GM19324 (cell line): ENCODE results near the gene CD22.
"Not testable (repeated sequence)": the region's sequence is repeated elsewhere in the genome, so short reads cannot be mapped to it uniquely, and the experiment has no call there.

ENCODE experiments used
- ATAC-seq: cut with Tn5 transposase; IDR thresholded peaks from one replicate; pipeline ENCODE4 v1.9.1; 2021; ENCODE audit warnings: mild to moderate bottlenecking, moderate library complexity; ENCODE audit not compliant: unreplicated experiment, low FRiP score

CD22 gene

GRCh38 chr19:35328851-35329285 is at the start of gene CD22:
Gene CD22, plus strand, starts transcription at chr19:35329187. Its CDS starts 2,854 bp downstream, at chr19:35332041.
- no peak for ATAC-seq

DNA sequence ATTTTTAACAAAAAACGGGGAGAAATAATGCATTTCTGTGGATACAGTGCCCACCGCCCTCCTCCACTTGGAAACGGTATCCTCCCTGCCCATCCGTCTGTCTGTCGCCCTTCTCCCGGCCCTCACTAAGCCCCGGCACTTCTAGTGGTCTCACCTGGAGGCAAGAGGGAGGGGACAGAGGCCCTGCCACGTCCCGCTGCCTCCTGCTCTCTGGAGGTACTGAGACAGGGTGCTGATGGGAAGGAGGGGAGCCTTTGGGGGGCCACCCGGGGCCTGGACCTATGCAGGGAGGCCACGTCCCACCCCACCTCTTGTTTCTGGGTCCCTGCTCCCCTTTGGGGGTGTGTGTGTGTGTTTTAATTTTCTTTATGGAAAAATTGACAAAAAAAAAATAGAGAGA is 49.6 kb upstream of the CD22 start:
- no peak for ATAC-seq

GRCh38 chr19:35279985-35280821 is 48.8 kb upstream of the CD22 start:
- ATAC-seq, result no peak

DNA sequence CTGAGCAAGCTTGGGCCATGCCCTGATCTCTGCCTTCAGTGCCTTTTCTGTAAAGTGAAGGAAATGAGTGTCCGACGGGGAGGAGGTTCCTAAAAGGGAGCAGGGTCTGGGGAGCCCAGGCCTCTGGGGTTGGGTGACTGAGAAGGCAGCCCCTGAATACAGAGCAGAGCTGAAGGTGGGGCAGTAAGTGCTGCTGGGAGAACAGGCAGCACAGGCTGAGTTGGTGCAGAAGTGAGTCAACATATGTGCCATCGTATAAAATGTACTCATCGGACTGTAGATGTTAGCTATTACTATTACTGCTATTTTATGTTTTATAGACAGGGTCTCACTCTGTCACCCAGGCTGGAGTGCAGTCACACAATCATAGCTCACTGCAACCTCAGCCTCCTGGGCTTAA is 47.7 kb upstream of the CD22 start:
- ATAC-seq, result no peak

DNA sequence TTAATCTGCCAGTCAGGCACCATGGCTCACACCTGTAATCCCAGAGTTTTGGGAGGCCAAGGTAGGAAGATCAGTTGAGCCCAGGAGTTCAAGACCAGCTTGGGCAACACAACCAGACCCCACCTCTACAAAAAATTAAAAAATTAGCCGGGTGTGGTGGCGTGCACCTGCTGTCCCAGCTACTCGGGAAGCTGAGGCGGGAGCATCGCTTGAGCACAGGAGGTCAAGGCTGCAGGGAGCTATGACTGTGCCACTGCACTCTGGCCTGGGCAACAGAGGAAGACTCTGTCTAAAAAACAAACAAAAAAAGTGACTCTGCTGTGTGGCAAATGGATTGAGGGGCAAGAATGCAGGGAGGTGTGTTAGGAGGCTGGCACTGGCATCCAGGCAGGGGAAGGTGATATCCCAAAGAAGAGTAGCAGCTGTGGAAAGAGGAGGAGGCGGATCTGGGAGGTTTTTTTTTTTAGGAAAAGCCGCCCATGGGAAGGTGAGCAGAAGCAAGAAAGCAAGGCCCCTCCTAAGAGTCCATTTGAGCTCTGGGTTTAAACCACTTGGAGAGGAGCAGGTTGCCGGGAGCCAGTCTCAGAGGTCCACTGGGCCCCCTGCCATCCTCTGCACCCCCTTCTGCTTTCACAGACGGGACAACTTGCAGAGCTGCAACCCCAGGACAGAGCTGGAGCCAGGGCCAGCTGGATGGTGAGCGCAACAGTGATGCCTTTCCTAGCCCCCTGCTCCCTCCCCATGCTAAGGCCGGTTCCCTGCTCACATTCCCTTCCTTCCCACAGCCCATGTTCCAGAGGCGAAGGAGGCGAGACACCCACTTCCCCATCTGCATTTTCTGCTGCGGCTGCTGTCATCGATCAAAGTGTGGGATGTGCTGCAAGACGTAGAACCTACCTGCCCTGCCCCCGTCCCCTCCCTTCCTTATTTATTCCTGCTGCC is 44.6 kb upstream of the CD22 start:
- no peak for ATAC-seq

DNA sequence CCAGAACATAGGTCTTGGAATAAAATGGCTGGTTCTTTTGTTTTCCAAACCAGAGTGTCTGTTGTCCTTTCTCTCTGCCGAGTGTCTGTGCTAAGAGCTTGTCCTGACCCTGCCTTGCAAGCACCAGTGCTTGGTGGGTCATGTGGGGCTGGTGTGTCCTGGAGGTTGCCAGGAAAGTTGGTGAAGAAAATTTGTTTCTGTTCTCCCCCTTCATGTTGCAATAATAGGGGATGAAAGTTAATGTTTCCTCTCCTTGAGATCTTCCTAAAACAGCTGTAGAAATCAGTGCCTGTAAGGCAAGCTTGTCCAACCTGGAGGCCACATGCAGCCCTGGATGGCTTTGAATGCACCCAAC is 43.9 kb upstream of the CD22 start:
- ATAC-seq, result no peak

GRCh38 chr19:35285465-35285864 is 43.5 kb upstream of the CD22 start:
- not testable (repeated sequence) for ATAC-seq

DNA sequence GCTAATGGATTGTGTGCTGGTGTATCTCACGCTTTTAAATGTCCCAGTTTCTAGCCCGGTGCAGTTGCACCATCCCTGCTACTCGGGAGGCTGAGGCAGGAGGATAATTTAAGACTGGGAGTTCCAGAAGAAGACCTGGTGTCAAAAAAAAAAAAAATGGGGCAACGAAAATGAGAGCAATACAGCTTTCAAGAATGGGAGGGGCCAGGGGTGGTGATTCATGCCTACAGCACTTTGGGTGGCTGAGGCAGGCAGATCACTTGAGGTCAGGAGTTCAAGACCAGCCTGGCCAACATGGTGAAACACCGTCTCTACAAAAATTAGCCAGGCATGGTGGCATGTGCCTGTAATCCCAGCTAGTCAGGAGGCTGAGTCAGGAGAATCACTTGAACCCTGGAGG is 42.9 kb upstream of the CD22 start:
- not testable (repeated sequence) for ATAC-seq

- ATAC-seq, result no peak
Measured at GRCh38 chr19:35287713-35288112, 41.3 kb upstream of the CD22 start.

DNA sequence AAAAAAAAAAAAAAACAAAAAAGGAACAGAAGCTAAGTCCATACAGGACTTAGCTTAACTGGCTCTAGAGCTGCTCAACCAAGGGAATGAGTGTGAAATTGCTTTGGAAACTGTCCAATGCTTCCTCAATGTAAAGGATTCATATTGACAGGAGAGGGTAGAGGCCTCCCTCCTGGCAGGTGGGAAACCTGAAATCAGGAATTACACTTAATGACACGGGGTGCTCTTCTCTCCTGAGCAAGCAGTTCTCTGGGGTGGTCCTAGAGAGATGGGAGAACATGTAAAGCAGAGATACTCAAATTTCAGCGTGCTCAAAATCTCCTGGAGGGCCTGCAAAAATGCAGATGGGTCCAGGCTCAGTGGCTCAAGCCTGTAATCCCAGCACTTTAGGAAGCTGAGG is 40.7 kb upstream of the CD22 start:
- ATAC-seq, result no peak

DNA sequence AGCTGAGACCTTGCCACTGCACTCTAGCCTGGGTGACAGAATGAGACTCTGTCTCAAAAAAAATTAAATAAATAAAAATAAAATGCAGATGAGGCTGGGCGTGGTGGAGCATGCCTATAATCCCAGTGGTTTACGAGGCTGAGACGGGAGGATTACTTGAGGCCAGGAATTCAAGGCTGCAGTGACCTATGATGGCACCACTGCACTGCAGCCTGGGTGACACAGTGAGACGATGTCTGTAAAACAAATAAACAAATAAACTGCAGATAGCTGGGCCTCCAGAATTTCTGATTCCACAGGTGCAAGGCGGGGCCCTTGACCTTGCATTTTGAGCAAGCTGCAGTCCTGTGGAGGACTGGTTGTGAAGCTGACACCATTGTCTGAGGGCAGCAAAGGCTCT is 40.1 kb upstream of the CD22 start:
- ATAC-seq, result no peak

DNA sequence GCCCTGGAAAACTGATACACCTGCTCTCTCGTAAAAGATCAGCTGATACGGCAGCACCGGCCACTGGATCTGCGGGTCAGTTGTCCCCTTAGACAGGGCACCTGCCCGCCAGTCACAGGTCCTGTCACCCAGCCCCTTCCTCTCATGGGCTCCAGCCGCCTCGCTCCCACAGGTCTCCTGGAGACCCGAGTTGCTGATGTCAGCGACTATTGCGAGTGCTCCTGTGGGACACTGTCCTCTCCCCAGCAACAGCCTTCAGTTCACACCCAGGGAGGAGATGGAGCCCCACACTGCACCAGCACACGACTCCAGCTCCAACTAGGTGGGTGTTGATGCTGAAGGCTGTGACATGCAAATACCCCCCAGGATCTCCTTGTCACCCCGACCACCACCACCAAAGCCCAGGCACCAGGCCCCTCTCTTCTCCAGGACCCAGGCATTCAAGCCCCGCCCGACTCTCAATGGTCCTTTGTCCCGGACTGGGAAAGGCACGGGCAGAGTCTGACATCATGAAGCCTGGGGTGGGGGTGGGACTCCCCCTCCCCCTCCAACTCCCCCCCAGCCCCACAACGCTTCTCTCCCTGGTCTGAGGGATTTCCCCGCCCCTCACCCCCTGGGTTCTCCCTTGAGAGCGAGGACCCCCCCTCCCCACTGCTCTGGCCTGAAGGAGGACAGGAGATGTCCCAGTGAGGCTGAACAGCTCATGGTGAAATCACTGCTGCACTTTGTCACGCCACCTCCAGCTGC is 38.4 kb upstream of the CD22 start:
- ATAC-seq, result no peak

DNA sequence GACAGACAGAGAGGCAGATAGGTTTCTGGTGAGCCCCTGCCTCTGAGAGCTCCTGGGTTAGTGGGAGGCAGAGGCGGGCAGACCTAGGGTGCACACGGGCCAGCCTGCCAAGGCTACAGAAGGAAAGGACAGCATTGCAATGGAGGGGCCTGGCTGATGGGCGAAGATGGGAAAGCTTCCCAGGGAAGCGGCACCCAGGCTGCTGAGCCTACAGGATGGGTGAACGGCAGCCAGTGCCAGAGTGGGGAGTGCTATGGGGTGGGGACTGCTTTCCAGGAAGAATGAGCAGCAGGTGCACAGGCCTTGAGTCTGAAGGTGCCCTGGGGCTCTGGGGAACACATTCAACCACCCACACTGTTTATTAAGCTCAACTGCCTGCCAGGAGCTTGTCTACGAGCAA is 37.7 kb upstream of the CD22 start:
- no peak for ATAC-seq

- ATAC-seq, result no peak
Measured at GRCh38 chr19:35291916-35292315, 37.1 kb upstream of the CD22 start, which contains the start of gene MAG. Gene MAG, plus strand, starts transcription at chr19:35292161. Its CDS starts 3,248 bp downstream, at chr19:35295409.

GRCh38 chr19:35292421-35293362 is 36.3 kb upstream of the CD22 start:
- no peak for ATAC-seq

GRCh38 chr19:35293363-35293739 is 35.6 kb upstream of the CD22 start:
- no peak for ATAC-seq

GRCh38 chr19:35293808-35294207 is 35.2 kb upstream of the CD22 start:
- ATAC-seq, result no peak

DNA sequence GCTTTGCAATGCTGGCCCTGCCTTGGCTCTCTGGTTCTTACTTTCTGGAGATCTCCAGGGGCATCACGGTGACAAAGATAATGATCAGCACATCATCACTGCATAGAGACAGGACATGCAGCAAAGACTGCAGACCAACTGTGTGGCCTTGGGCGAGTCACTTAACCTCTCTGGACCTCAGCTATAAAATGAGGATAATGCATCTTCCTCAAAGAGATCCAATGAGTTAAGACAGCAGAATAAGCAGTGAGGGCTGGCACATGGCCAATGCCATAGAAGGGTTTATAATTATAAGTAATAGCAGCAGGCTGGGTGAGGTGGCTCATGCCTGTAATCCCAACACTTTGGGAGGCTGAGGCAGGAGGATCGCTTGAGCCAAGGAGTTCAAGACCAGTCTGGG is 34.7 kb upstream of the CD22 start:
- ATAC-seq, result no peak

DNA sequence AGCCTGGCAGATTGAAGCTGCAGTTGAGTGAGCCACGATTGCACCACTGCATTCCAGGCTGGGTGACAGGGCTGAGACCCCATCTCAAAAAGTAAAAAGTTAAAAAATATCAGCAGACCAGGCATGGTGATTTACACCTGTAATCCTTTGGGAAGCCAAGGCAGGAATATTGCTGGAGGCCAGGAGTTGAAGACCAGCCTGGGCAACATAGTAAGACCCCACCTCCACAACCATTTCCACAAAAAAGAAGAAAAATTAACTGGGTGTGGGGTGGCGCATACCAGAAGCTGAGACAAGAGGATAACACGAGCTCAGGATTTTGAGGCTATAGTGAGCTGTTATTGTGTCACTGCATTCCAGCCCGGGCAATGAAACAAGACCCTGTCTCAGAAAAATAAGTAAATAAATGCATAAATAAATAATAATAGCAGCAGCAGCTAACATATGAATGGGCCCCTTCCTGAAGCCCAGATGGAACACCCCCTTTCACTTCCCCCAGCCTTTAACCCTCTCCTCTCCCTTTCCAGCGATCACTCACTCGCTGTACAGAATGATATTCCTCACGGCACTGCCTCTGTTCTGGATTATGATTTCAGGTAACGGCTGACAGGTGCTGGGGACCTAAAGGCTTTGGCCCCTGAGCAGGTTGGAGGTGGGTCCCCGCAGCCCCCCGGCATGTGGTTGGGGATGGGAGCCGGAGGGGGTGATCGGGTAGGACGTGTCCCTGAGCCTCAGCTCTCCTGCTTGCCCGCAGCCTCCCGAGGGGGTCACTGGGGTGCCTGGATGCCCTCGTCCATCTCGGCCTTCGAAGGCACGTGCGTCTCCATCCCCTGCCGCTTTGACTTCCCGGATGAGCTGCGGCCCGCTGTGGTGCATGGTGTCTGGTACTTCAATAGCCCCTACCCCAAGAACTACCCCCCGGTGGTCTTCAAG is 33.9 kb upstream of the CD22 start:
- no peak for ATAC-seq
